ENCODE data around the gene METTL23.
"Not testable (repeated sequence)": the region's sequence is repeated elsewhere in the genome, so short reads cannot be mapped to it uniquely, and the experiment has no call there.

Gene METTL23

GRCh38 chr17:76697702-76698465, 28.8 kb upstream of the METTL23 start:
- Mint-ChIP-seq H3K36me3 (ENCODE audit: low read depth) (peaks cover 4% of the 10 kb centered on the region), H3K4me3 (peak overlapping the region; percentile 0 to 17 (median 6)), H3K27me3 (ENCODE audit: low read depth) (no peaks in the 10 kb centered on the region), H3K9me3 (no peaks in the 10 kb centered on the region), H3K27ac (peak overlapping the region; percentile 79 to 85 (median 85)), H3K4me1 (peaks cover 61% of the 10 kb centered on the region)
- no peak for TF ChIP-seq CTCF (IDR thresholded peaks at IDR 0.05; ENCODE audit: unreplicated experiment in 3 of 3)

- not testable (repeated sequence) for H3K36me3 Mint-ChIP-seq (ENCODE audit: low read depth); H3K4me3 Mint-ChIP-seq; H3K27me3 Mint-ChIP-seq (ENCODE audit: low read depth); H3K9me3 Mint-ChIP-seq
- peak overlapping the region in 1 of 3 experiments; percentile 16 for H3K27ac Mint-ChIP-seq
- peaks cover 63% of the 10 kb centered on the region for H3K4me1 Mint-ChIP-seq
These were observed 28.1 kb upstream of the METTL23 start for GRCh38 chr17:76698466-76698977.

- Mint-ChIP-seq H3K4me1 (peaks cover 66% of the 10 kb centered on the region), H3K36me3 (ENCODE audit: low read depth) (peaks cover 2% of the 10 kb centered on the region), H3K27me3 (ENCODE audit: low read depth) (no peaks in the 10 kb centered on the region), H3K27ac (peak overlapping the region; percentile 70 to 90 (median 87)), H3K4me3 (peak overlapping the region; percentile 26 to 39 (median 37)), H3K9me3 (no peaks in the 10 kb centered on the region)
- TF ChIP-seq CTCF (IDR thresholded peaks at IDR 0.05; ENCODE audit: unreplicated experiment in 3 of 3), result no peak
These were observed 26.4 kb upstream of the METTL23 start for GRCh38 chr17:76700270-76700616.

- Mint-ChIP-seq H3K36me3 (ENCODE audit: low read depth) (no peaks in the 10 kb centered on the region), H3K4me1 (peaks cover 63% of the 10 kb centered on the region), H3K27me3 (ENCODE audit: low read depth) (no peaks in the 10 kb centered on the region), H3K27ac (peak overlapping the region; percentile 70 to 90 (median 87)), H3K4me3 (peak overlapping the region; percentile 26 to 39 (median 37)), H3K9me3 (no peaks in the 10 kb centered on the region)
- no peak for TF ChIP-seq CTCF (IDR thresholded peaks at IDR 0.05; ENCODE audit: unreplicated experiment in 3 of 3)
These were observed 25.8 kb upstream of the METTL23 start for GRCh38 chr17:76700617-76701470.

GRCh38 chr17:76701471-76701967, 25.1 kb upstream of the METTL23 start:
- TF ChIP-seq CTCF (IDR thresholded peaks at IDR 0.05; ENCODE audit: unreplicated experiment in 3 of 3), result no peak
- Mint-ChIP-seq H3K27ac (peak overlapping the region; percentile 70 to 90 (median 87)), H3K27me3 (ENCODE audit: low read depth) (no peaks in the 10 kb centered on the region), H3K4me3 (peak overlapping the region; percentile 26 to 39 (median 37)), H3K36me3 (ENCODE audit: low read depth) (no peaks in the 10 kb centered on the region), H3K9me3 (no peaks in the 10 kb centered on the region), H3K4me1 (peaks cover 61% of the 10 kb centered on the region)

- Mint-ChIP-seq H3K4me1 (peaks cover 61% of the 10 kb centered on the region), H3K36me3 (ENCODE audit: low read depth) (no peaks in the 10 kb centered on the region), H3K9me3 (no peaks in the 10 kb centered on the region), H3K27ac (peak overlapping the region; percentile 70 to 90 (median 87)), H3K27me3 (ENCODE audit: low read depth) (no peaks in the 10 kb centered on the region), H3K4me3 (peak overlapping the region in 1 of 3 experiments; percentile 39)
- no peak for TF ChIP-seq CTCF (IDR thresholded peaks at IDR 0.05; ENCODE audit: unreplicated experiment in 3 of 3)
These were observed 24.6 kb upstream of the METTL23 start for GRCh38 chr17:76702076-76702475.
